ENCODE data around the gene SUSD6.

Gene SUSD6

GRCh38 chr14:69613312-69614073 lies 2.1 kb downstream of the SUSD6 start:
- no peak for TF ChIP-seq CTCF (IDR thresholded peaks at IDR 0.05; ENCODE audit: low read length, missing control alignments)
- no peak for DNase-seq (ENCODE audit: low read depth)
- H3K4me3 ChIP-seq (replicated peaks; ENCODE audit: low read depth, low read length), result peak overlapping the region; percentile 96

- H3K4me3 ChIP-seq (replicated peaks; ENCODE audit: low read depth, low read length), result peak overlapping the region; percentile 96
- DNase-seq (ENCODE audit: low read depth), result no peak
- TF ChIP-seq CTCF (IDR thresholded peaks at IDR 0.05; ENCODE audit: low read length, missing control alignments), result no peak
Measured at GRCh38 chr14:69614592-69614991, 3.2 kb downstream of the SUSD6 start.

DNA sequence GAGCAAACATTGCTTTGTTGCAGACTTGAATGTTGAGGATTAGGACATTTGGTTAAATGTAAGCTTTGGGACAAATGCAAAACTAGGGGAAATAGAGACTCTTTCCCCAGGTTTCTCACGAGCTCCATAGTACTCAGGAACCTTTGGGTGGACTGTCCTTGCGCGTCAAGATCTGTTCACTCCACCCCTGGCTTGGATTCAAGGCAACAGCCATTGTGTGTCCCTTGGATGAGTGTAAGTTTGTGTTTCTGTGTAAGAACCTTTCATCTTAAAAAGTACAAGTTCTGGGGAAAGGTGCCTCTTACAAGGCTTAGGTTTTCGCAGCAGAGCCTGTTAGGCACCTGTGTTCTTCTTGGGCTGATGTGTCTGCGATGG lies 3.7 kb downstream of the SUSD6 start:
- DNase-seq (ENCODE audit: low read depth), result no peak
- peak overlapping the region; percentile 96 for H3K4me3 ChIP-seq (replicated peaks; ENCODE audit: low read depth, low read length)
- no peak for TF ChIP-seq CTCF (IDR thresholded peaks at IDR 0.05; ENCODE audit: low read length, missing control alignments)

- DNase-seq (ENCODE audit: low read depth), result peak; percentile 85
- H3K4me3 ChIP-seq (replicated peaks; ENCODE audit: low read depth, low read length), result peak overlapping the region; percentile 96
- TF ChIP-seq CTCF (IDR thresholded peaks at IDR 0.05; ENCODE audit: low read length, missing control alignments), result no peak
Measured at GRCh38 chr14:69615496-69616407, 4.4 kb downstream of the SUSD6 start.

GRCh38 chr14:69616408-69616773 lies 5.0 kb downstream of the SUSD6 start:
- H3K4me3 ChIP-seq (replicated peaks; ENCODE audit: low read depth, low read length), result peak overlapping the region; percentile 96
- DNase-seq (ENCODE audit: low read depth), result no peak
- no peak for TF ChIP-seq CTCF (IDR thresholded peaks at IDR 0.05; ENCODE audit: low read length, missing control alignments)

GRCh38 chr14:69617796-69618195 lies 6.4 kb downstream of the SUSD6 start:
- DNase-seq (ENCODE audit: low read depth), result no peak
- no peak for TF ChIP-seq CTCF (IDR thresholded peaks at IDR 0.05; ENCODE audit: low read length, missing control alignments)
- no peak overlapping the region for H3K4me3 ChIP-seq (replicated peaks; ENCODE audit: low read depth, low read length)
